Ramos (cell line): ENCODE measurements around the gene MMRN1.

Experiments used
- in situ Hi-C: fragments of 300-500 bp; cut with MboI; formaldehyde crosslinking; loops from one replicate; pipeline ENCODE4 v1.14.3; 2022; ENCODE audit warnings: low sequenced_read_pairs; ENCODE audit not compliant: unreplicated experiment

The MMRN1 gene, protein sequence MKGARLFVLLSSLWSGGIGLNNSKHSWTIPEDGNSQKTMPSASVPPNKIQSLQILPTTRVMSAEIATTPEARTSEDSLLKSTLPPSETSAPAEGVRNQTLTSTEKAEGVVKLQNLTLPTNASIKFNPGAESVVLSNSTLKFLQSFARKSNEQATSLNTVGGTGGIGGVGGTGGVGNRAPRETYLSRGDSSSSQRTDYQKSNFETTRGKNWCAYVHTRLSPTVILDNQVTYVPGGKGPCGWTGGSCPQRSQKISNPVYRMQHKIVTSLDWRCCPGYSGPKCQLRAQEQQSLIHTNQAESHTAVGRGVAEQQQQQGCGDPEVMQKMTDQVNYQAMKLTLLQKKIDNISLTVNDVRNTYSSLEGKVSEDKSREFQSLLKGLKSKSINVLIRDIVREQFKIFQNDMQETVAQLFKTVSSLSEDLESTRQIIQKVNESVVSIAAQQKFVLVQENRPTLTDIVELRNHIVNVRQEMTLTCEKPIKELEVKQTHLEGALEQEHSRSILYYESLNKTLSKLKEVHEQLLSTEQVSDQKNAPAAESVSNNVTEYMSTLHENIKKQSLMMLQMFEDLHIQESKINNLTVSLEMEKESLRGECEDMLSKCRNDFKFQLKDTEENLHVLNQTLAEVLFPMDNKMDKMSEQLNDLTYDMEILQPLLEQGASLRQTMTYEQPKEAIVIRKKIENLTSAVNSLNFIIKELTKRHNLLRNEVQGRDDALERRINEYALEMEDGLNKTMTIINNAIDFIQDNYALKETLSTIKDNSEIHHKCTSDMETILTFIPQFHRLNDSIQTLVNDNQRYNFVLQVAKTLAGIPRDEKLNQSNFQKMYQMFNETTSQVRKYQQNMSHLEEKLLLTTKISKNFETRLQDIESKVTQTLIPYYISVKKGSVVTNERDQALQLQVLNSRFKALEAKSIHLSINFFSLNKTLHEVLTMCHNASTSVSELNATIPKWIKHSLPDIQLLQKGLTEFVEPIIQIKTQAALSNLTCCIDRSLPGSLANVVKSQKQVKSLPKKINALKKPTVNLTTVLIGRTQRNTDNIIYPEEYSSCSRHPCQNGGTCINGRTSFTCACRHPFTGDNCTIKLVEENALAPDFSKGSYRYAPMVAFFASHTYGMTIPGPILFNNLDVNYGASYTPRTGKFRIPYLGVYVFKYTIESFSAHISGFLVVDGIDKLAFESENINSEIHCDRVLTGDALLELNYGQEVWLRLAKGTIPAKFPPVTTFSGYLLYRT

DNA sequence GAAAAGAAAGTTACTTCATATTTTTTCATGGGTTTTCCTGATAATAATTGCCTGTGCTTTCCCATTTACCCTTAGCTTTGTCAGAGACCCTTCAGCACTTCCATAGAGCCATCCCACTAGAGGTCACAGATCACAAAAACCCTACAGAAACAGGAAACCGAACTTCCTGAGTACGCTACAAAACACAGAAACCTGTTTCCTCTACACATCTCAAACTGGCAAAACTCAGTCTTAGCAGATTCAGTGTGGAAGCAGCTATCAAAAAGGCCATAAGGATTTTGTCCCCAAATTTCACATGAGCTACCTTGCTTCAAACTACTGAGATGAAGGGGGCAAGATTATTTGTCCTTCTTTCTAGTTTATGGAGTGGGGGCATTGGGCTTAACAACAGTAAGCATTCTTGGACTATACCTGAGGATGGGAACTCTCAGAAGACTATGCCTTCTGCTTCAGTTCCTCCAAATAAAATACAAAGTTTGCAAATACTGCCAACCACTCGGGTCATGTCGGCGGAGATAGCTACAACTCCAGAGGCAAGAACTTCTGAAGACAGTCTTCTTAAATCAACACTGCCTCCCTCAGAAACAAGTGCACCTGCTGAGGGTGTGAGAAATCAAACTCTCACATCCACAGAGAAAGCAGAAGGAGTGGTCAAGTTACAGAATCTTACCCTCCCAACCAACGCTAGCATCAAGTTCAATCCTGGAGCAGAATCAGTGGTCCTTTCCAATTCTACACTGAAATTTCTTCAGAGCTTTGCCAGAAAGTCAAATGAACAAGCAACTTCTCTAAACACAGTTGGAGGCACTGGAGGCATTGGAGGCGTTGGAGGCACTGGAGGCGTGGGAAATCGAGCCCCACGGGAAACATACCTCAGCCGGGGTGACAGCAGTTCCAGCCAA lies at the start of gene MMRN1:
MMRN1 (plus strand) TSS at position 206 of the 902 bp plus-strand sequence; CDS start at position 324, 118 bp downstream.
- in situ Hi-C loops, result no loop called here

DNA sequence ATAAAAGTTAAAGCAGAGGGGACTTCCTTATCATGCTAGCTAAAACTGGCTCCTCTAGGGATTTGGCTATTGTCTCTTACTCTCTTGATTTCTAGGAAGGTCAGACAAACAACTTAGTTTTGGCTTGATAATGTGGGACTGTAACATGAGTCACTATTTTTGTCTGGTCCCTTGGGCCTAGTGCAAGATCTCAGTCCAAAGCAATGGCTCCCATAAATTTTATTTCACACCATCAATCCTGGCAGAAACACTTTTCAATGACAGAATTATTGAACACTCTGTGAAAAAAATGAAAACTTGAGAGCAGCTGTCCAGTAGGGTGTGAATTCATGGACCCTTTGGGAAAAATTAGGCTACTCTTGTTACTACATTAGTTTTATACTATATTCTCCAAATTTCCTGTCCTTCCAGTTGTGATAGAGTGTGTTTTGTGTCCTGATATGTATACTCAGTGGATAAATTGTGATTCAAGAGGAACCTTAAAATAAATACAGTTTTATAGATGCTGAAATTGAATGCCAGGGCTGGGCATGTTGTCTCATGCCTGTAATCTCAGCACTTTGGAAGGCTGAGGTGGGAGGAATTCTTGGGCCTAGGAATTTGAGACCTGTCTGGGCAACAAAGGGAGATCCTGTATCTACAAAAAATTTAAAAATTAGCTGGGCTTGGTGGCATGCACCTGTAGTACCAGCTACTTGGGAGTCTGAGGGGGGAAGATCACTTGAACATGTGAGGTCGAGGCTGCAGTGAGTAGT lies 46.9 kb upstream of the MMRN1 start:
- in situ Hi-C loops, result no loop called here

DNA sequence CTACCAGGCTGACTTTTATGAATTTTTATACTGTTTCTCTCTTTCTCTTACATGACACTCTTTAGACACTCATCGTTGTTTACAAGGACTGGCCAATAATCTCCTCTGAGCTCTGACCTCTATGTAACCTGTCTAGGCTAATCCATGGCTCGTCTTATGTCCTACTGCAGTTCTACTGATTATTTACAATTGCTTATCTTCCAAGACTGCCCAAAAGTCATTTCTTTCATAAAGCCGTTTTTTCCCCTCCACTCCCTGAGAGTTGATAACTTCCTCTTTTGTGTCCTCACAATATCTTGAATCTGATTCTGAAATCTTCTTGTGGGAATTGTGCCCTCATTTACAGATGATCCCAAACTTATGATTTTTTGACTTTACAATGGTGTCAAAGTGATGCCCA lies 39.4 kb upstream of the MMRN1 start:
- in situ Hi-C loops, result no loop called here

DNA sequence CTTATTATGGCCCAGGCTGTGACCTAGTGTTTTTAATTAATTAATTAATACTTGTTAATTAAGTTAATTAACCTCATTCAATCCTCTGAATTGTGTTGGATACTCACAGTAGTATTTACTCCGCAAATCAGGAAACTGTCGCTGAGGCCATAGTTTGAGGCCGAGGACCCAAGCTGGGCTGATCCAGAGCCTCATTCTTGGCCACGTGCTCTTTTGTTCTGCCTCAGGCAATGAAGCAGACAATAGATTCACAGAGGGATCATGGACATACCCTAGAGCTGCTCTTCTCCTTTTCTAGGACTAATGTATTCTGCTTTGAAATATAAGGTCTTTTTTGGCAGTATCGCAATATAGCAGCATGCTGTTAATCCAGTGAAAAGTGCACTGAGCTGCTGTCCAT lies 33.7 kb upstream of the MMRN1 start:
- in situ Hi-C loops, result no loop called here

DNA sequence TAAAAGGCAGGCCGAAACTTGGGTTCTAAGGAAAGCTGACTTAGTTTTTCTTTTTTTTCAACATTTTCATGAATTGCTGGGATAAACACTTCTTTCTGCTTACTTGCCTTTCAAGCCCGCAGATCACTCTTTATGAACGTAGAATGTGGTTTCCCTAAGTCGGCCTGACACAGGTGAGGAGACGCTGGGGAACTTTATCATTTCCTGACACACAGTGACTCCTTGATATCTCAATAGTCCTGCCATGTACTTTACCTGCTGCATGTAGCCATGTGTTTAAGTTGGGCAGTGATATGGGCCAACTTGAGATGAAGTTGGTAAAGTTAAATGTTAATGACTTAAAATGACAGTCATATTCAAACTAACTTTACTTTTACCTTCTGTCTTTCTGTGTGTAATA lies 31.1 kb upstream of the MMRN1 start:
- in situ Hi-C loops, result no loop called here

DNA sequence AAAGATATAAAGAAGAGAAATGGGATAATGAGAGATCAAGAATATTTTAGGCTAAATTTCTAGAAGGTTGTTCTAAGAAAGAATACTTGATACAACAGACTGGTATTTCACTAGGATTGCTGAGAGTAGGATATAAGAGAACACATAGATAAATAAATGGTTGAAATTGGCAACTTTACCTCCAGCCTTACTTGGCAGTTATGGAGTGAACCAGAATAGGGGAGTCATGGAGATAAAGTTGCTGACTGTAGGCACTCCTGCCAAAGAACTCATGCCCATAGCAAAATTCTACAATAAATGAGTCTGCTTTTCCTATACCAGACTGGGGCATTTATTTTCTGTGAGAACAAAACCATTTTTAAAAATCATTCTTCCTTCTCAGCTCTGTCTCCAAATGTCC lies 26.4 kb upstream of the MMRN1 start:
- in situ Hi-C loops, result no loop called here

DNA sequence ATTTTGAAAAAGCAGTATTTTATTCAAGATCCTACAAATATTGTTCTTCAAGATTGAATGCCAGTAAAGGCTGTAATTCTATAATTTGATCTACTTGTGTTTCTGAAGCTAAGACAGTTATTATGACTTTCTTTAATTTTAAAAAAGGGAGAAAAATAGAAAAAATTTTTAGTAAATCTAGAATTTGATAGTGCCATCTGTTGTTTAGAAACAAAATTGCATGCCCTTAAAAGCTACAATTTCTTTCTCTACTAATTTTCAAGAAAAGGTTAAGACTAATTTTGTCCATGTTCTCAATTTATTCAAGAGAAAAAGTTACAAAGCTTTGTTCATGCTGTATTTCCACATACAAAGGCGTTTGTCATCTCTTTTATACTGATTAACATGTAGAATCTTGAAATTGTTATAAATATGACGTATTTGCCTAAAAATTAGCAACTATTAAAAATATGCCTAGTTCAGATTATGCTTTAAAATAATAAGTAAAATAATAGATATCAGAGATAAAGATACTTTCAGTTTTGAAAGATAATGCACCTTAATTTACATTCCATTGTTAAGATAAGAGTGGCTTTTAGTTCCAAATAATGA lies 25.6 kb upstream of the MMRN1 start:
- in situ Hi-C loops, result no loop called here

DNA sequence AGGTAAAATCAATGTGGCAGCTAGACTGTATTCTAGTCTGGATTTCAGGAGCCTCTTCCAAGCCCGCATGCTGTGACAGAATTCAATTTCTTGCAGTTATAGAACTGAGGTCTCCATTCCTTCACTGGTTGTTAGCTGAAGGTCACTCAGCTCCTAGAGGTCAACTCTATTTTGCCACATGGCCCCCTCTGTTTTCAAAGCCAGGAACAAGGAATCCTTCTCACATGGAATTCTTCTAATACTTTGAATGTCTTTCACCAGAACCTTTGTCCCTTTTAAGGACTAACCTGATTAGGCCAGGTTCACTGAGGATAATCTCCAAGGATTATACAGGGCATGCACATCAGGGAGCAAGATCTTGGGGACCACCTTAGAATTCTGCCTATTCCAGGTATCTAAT lies 23.4 kb upstream of the MMRN1 start:
- in situ Hi-C loops, result no loop called here

DNA sequence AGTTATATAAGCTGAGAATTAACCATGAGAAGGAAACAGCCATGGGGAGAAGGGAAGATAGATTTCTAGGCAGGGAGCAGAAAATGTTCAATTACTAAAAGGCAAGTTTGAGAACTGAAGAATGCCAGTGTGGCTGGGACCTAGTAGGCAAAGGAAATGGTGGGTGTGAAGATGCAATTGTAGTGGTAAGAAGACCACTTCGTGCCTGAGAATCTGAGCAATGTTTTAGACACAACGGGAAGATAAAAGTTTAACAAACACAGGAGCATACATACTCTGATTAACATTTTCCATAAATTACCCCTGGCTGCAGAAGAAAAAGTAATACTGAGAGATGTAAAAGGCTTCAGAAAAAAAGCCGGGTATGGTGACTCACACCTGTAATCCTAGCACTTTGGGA lies 18.1 kb upstream of the MMRN1 start:
- in situ Hi-C loops, result no loop called here

DNA sequence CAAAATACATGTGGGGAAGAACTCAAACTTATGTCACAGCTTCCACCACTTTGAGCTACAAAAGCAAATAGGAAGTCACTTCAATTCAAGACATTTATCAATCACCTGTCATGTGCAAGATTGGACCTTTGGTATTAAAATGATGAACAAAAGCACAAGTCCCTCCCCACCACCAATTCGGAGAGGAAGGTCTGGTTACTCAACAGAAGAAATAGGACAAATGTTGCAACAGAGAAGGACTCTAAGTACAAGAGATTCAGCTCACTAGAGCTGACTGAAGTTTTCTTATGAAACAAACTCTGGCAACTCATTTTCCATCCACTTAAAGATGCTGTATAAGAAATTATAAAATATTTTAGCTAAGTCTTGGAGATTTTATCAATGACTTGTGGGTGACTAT lies 16.0 kb upstream of the MMRN1 start:
- in situ Hi-C loops, result no loop called here

DNA sequence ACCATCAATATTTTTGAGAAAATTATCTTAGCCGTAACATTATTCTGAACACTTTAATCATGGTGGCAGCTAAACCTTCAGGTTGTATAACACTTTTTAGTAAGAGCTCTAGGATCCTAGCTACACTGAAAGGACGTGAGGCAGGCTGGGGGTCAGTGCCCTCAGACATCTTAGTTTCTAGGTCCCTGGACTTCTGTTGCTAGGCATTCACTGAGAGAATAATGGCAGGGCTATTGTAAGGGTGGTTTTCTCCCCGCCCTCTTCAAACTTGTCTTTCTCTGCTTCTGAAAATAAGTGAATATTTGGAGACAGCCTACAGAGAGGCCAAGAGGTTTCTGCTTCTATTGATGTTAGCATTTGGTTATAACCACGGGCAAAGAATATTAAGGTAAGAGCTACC lies 15.4 kb upstream of the MMRN1 start:
- in situ Hi-C loops, result no loop called here

DNA sequence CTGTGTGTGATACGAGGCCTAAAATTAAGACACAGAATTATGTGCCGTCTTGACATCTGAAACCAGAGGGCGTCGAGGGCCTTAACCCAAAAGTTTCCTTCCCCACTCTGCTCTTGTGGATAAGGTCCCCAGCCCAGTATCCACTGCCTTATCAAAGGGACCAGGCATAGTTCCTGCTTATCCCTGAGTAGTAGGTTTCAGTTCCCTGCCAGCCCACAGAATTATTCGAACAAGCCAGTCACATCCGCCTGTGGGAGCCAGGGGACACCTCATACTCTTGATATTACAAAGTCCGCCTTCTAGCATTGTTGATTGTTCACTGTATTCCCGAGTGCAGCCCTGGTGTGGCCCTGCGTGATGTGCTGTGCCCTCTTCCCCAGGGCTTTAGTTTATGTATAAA lies 5.4 kb upstream of the MMRN1 start:
- in situ Hi-C loops, result no loop called here

DNA sequence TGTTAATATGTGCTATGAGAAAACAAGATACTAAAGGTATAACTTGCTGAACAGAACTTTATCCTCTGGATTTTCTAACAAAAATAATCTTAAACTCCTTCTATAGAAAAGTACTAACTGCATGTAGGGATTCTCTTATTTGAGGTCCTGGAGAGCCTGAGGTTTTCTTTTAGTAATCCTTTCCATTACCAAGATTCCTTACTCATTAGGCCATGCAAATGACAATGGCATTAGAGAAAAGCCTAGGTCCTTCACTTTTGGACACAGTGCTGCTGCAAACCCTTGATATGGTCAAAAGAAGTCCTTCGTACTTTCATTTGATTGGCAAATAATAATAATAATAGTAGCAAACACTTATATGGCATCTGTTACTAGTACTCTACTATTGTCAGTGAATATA lies 3.2 kb downstream of the MMRN1 start:
- in situ Hi-C loops, result no loop called here

DNA sequence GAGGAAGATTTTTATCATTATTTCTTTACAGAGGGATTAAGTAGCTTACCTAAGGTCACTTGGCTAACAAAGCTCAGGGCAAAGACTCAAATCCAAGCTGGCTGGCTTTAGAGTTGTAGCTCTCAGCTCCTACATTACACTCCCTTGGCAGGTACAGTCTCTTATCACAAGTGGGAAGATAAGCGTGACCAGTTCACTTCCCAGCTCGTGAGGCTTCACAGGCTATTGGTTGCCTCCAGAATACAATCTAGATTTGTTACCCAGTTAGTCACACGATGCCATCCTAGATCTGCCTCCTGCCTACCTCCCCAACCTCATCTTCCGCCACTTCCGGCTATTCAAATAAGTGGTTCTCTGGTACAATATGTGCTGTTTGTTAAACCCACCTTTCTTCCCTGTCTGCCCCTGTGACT lies 3.7 kb downstream of the MMRN1 start:
- in situ Hi-C loops, result no loop called here

DNA sequence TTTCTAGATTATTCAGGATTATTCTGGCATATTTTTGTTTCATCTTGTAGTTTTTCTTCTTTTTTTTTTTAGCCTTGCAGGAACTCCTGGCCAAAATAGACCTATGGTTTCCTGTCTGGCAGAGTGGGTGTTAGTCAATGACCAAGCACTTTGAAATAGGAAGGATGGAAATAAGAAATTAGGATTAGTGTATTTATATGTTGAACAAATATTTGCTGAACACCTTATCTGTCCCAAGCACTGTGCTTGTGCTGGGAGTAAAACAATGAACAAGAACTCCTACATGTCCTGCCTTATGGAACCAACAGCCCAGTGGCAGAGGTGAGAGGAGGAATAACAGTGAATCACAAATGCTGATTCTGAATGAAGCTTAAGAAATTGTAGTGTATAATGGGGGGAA lies 4.5 kb downstream of the MMRN1 start:
- in situ Hi-C loops, result no loop called here

DNA sequence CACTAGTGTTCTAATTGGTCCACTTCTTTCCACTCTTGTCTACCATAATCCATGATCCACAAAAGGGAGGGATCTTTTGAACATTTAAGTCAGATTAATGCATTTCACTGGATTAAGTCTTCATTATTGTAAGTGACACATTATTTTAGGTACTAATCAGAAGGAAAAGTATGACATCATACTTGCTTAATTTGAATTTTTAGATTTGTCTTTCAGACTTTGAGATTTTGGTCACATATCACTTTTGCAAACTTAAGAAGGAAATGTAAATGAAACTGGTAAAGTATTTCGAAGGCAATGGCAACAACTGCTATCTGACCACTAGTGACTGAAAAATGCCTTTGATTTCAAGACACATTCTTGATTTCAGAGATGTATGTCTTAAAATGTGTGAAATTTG lies 5.2 kb downstream of the MMRN1 start:
- in situ Hi-C loops, result loop anchor here (25.0 kb wide), 1 partner anchor 663 kb away; no protein-coding TSS in a partner anchor

DNA sequence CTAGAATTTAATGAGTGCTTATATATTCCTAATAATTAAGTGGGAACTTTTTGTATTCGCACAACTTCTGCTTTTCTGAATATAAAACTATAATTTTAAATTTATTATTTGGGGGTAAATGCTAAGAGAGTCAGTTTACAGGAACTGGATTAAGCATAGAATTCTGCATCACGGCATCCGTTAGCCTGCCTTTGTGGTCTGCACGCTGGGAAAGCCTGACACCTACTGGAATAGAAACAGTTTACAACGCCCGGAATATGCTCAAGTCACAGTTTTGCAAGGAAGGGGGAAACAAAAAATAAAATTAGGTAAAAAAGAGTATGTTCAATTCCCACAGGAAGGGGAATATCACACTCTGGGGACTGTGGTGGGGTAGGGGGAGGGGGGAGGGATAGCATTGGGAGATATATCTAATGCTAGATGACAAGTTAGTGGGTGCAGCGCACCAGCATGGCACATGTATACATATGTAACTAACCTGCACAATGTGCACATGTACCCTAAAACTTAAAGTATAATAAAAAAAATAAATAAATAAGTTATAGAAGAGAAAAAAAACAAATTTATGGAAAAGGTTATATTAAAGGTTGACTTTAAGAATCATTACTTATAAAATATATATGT lies 7.3 kb downstream of the MMRN1 start:
- in situ Hi-C loops, result loop anchor here (25.0 kb wide), 1 partner anchor 665 kb away; no protein-coding TSS in a partner anchor

DNA sequence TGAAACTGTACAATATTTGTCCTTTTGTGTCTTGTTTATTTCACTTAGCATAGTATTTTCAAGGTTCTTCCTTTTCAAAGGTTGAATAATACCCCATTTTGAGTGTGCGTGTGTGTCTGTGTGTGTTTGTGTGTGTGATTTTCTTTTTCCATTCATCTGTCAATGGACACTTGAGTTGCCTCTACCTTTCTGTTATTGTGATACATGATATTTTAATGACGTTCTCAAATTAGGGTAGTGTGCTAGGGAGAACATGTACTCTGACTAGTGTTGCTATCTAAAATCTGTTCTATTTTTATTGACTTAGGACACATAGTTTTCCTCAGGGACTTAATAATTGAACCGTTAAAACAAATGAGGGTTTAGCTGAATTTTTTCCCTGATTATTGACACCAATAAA lies 9.9 kb downstream of the MMRN1 start:
- in situ Hi-C loops, result loop anchor here (25.0 kb wide), 1 partner anchor 667 kb away; no protein-coding TSS in a partner anchor
